Medulla oblongata (tissue), 1 donor: ENCODE measurements around the gene MUSTN1.

Source experiments
- DNase-seq: peaks from one replicate; pipeline ENCODE4 v3.0.0-alpha.2; 2015; ENCODE audit errors: extremely low spot score

The MUSTN1 gene

DNA sequence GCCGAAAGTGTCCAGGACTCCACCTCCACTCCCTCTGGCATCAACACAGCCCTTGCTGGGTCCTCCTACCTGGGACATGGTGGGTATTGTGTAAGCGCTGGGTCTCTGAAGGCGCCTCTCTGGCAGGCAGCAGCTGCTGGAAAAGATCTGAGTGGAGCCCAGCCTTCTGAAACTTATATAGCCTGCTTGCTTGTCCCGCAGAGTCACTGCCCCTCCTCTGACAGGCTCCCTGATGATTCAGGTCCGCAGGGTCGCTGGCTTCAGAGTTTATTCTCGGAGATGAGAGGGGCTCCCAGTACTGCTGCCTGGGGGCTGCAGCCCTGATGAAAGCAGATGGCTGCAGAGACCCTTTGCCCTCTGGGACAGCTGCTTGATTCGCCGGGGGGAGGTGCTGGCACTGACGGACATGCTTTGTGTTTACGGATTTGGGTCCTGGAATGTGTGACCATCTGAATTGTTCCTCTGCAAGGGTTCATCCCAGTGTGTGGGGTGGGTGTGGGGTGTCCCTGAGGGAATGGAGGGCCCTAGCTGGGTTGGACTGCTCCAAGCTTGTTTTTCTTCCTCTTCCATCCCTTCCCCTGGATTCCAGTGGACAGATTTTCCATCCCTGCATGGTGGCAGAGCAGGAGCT, at the start of gene MUSTN1:
TSS of gene MUSTN1 (minus strand) at position 149 of the 631 bp plus-strand sequence. CDS start at position 78, 71 bp downstream.
- no peak for DNase-seq

GRCh38 chr3:52882377-52882776, 47.6 kb upstream of the MUSTN1 start:
- DNase-seq: no peak

DNA sequence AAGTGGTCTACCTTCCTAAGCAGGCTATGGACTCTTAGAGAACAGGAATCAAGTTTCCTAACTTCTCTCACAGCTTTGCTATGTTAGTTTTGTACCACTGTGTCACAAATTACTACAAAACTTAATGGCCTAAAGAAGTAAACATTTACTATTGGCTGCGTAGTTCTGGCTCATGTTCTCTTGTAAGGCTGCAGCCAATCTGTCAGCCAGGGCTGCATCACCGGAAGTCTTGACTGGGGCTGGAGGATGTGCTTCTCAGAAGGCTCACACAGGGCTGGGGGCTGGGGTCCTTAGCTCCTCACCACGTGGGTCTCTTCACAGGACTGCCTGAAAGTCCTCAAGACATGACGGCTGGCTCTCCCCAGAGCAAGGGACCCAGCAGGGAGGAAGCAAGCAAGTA, 47.1 kb upstream of the MUSTN1 start:
- no peak for DNase-seq

DNA sequence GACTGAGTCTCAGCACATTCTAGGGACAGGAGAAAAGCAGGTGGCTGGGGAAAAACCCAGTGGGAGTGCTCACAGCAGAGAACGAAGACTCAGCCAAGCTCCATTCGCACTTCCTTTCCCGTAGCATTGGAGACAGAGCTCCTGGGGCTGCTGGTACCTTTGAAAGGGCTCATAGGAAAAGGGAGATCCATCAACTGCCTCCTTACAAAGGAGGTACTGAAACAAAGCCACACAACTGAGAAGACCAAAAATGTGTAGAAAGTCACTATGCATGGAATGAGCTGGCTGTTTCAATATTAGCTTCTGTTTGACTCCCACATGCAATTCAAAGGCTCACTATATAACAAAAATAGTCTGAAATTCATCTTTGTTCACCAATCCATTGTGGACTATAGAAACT, 45.7 kb upstream of the MUSTN1 start:
- no peak for DNase-seq

GRCh38 chr3:52880047-52880446, 45.2 kb upstream of the MUSTN1 start:
- DNase-seq: no peak

GRCh38 chr3:52879581-52879980, 44.8 kb upstream of the MUSTN1 start:
- no peak for DNase-seq

DNA sequence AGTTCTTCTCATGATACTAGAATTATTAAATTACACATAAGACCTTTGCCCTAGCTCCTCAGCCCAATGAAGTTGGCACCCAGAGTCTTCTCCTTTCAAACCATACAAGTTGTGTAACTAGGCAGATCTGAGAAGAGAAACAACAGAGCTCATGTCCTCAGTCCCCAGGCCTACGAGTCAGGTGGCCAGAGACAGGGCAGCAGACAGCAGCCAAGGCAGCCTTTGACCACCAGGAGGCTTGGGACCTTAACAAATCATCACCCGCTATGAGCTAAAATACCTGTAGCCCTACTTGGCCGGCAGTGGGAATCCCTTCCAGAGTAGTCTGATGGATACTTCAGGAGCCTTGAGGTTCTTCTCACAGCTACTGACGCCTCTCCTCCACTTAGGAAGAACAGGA, 44.3 kb upstream of the MUSTN1 start:
- DNase-seq: no peak

- no peak for DNase-seq
These were observed 42.3 kb upstream of the MUSTN1 start for GRCh38 chr3:52877085-52877484.

DNA sequence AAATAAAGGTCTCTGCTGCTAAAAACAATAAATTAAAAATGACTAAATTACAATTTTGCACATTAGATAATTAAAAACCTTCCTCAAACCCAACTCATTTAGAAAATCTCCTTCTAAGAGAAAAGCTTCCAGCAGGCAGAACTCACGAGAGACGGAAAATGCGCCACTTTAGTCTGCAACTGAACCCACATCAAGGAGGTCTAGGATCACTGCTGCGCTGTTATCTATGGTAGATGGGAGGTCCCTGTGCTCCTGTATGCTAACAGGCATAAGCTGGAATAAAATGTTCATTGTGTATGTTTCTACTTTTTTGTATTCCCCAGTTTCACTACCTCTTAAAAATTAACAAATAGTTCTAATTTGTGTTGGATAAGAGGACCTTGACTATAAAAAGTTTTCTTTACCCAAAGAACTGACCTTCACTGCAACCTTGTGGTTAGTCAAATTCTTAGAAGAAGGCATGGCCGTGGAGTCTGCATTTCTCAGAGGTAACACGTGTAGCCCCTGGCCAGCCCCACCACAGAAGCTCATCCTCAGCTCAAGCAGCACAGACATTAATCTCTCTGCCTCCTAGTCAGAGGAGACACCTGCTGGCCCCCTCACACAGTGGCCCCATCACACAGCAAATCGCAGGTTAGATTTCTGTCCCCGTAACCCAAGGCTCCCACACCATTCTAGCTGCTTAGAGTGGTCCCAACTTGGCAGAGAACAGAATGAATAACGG, 40.2 kb upstream of the MUSTN1 start:
- no peak for DNase-seq

DNA sequence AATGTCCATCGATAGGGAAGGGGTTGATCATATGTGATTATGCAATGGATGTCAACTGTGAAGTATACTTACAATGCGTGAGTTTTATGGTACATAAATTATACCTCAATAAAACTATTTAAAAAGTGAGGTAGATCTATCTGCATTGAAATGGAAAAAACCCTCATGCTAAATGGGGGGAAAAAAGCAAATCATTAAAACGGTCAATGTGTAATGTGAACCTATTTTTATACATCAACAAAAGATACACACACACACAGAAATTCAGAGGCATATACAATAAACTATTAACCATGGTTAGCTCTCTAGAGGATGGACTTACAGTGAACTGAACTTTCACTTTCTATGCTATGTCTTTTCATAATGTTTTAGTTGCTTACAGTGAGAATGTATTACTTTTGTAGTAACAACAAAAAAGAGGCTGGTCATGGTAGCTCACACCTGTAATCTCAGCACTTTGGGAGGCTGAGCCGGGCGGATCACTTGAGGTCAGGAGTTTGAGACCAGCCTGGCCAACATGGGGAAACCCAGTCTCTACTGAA, 39.4 kb upstream of the MUSTN1 start:
- no peak for DNase-seq

DNA sequence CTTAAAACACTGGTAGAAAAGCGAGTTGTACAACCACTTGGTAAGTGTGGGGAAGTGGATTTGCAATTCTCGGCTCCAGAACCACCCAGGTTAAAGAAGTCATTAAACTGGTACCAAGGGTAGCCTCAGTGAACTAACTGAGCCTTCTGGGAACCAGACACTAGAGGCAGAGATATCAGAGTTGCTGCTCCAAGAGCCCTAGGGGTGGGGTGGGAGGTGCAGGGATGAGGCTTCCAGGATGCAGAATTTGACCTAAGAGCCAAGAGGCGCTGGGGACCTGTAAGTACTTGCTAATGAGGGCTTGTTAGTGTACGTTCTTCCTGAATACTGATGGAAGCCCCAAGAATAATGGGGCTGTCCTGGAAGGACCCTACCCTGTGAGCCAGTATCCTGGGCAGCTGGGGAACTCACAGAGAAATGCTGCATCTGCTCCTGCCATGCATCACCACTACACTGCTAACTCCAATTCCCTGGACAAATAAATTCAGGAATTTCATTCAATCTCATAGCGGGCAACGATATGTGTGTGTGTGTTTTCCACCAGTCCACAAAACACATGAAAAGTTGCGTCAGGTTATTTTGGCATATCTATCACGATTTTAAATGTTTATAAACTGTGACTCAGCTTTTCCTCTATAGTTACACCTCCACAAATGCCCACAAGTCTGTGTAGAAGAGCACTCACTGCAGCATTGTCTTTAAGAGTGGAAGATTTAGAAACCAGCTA, 38.8 kb upstream of the MUSTN1 start:
- DNase-seq: peak; percentile 27

DNA sequence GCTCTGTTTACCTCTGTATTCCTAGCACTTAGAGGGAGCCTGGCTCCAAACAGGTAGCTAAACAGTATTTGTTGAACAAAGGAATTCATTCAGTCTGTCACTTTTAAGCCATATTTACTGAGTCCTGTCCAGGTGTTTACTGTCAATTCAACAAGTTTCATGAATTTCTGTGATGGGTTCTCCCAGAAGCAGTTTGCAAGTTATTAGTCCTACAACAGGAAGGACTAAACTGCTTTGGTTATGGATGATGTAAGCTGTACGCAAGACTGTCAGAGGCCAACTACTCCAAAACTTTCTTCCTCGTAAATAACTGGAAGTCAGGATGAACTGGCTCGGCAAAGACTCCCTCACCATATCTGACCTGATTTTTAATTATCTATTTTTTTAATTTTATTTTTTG, 37.4 kb upstream of the MUSTN1 start:
- DNase-seq: no peak

GRCh38 chr3:52871761-52872160, 36.9 kb upstream of the MUSTN1 start:
- no peak for DNase-seq

DNA sequence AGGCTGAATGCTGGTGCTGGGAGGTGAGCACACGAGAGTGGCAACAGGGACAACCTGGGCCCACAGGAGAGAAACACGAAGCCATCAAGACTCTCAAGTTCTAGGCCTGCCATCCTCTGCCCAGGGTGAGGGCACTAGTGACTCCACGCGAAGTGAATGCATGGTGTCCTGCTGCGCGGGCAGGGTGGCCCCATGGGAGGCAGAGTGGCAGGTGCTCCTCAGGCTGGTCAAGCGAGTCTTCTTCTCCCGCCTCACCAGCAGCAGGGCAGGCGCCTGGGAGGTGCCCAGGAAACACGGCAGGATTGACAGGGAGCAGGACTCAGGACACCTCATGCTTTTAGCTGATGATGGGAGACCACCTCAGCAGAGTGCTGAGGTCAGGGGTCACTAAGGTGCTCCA, 35.7 kb upstream of the MUSTN1 start:
- DNase-seq: no peak

DNA sequence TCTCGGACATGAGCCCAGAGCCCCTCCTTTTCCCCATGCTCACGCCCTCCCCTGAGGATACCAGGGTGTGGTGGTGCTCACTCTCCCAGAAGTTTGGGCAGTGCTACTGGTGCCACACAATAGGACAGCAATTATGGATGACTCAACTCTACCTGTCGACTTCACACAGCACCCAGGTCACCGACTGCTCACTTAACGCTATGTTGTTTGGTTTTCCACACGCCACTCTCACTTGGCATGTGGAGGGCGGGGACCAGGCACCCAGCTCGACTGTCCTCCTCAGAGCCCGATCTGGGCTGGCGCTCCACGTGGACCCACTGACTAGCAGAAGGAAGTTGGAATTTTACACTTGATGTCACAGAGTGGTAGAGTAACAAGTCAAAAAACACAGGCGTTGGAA, 31.6 kb upstream of the MUSTN1 start:
- no peak for DNase-seq

GRCh38 chr3:52865994-52866393, 31.2 kb upstream of the MUSTN1 start:
- DNase-seq: no peak

- DNase-seq: no peak
These were observed 25.6 kb upstream of the MUSTN1 start for GRCh38 chr3:52860424-52860768.

- DNase-seq: no peak
These were observed 25.0 kb upstream of the MUSTN1 start for GRCh38 chr3:52859686-52860423.

GRCh38 chr3:52857864-52858263, 23.0 kb upstream of the MUSTN1 start:
- DNase-seq: peak; percentile 15

DNA sequence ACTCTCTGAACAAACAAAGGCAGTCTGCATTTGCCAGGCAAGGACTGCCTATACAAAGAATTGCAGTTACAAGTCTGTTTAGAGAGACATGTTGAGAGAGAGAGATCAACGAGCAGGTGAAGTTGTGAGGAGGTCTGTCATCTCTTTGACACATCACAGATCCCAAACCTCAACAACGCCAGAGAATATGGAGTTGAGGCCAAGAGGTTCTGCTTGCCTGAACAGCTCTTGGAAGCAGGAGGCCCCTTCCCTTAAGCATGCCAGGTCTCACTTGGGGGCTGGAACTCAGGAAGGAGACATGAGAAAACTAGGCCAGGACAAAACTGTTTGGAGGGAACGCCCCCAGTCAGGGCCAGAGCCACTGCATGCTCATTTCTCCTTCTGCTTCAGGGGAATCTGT, 22.3 kb upstream of the MUSTN1 start:
- DNase-seq: no peak

DNA sequence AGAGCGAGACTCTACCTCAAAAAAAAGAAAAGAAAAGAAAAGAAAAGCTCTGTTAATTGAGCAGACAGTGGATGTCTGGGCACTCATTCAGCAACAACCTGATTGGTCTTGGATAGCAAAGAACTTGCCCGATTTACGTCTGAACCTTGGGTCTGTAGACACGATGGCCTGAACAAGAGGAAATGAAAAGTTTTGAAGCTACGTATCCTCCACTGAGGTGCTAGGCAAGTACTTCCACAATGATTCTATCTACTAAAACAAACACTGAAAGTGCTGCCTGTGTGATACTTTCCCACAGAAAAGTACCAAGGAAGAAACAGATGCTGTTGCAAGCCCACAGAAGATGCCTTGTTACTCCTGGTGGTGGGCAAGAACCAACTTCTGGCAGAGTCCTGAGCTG, 21.8 kb upstream of the MUSTN1 start:
- DNase-seq: no peak

- no peak for DNase-seq
These were observed 19.2 kb upstream of the MUSTN1 start for GRCh38 chr3:52854013-52854412.
